MM.1S (cell line): ENCODE data around the gene TMEM135.

Source experiments
- CTCF ChIP-seq: fragments of 300-600 bp; sonication (generic); IDR thresholded peaks from 2 replicates; pipeline ENCODE4 v1.5.1; 2016; ENCODE audit warnings: antibody characterized with exemption, low read length, mixed read lengths
- EZH2 ChIP-seq: fragments of 300-600 bp; sonication (generic); optimal IDR thresholded peaks from 2 replicates; pipeline ENCODE3; 2017; ENCODE audit warnings: low read depth, mild to moderate bottlenecking, antibody characterized with exemption, low read length, mixed read lengths
- EZH2phosphoT487 ChIP-seq: fragments of 300-600 bp; sonication (generic); IDR thresholded peaks from 2 replicates; pipeline ENCODE4 v1.6.1; 2018; ENCODE audit warnings: antibody characterized with exemption, low read length

GRCh38 chr11:87347441-87347840 is 309.7 kb downstream of the TMEM135 start:
- TF ChIP-seq CTCF (no peak), EZH2 (no peak), EZH2phosphoT487 (no peak)
